Esophagus muscularis mucosa (tissue), 3 donors: ENCODE results near the gene PAPSS1.

Source experiments
- CTCF ChIP-seq, 3 experiments: fragments of 200-600 bp in 2 of 3; fragments of 450-650 bp in 1 of 3; sonication (generic) in 2 of 3; IDR thresholded peaks; one replicate each; pipeline ENCODE4 v1.5.1; 2017 to 2019; ENCODE audit warnings: antibody characterized with exemption in 3 of 3, mild to moderate bottlenecking in 2 of 3, moderate library complexity in 1 of 3
- POLR2A ChIP-seq: fragments of 450-650 bp; IDR thresholded peaks from one replicate; pipeline ENCODE4 v1.6.1; 2017; ENCODE audit warnings: antibody characterized with exemption, moderate library complexity, mild to moderate bottlenecking, low read depth

DNA sequence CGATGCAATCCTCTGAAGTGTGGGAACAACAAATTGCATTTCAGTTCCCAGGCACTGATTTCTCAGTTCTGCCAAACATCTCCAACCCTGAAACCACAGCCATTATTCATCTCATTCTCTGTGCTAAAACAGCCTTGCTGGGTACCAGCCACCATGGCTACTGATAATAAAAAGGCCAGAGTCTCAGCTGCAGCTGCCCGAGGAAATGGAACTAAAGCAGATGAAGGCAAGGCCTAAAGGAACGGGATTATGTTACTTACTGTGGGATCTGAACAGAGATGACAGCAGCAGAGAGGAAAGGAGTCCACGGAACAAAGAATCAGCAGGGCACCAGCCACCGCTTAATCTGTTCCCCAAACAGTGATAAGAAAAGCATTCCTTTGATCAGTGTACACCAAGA, 155.7 kb downstream of the PAPSS1 start:
- no peak for TF ChIP-seq CTCF (IDR thresholded peaks at IDR 0.05)
- no peak for TF ChIP-seq POLR2A
